SIG-M5 (cell line): ENCODE results near the gene CASZ1.

Experiments
- DNase-seq: peaks from one replicate; lab custom pipeline; 2025; lab: John Stamatoyannopoulos, UW

Gene CASZ1

DNA sequence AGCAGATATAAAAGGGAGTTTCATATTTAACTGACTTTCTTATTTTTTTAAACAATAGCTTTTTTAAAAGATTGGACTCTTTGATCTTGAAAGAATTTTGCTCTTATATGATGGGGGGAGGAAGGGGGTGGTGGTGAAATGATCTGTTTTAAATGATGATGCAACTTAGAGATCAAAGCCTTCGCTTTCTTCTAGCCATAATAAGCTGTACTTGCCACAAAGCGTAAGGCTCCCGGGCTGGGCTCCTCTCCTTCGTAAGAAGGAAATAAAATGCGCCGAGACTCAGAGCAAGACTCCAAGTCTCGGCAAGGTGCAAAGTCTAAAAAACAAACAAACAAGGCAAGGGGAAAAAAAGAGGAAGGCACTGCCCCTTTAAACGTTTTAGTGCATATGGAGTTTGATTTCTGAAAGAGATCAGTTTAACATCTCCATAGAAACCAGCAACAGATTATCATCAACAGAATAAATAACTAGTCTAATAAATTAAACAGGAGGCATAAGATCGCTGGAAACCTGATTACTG is 3.3 kb downstream of the CASZ1 start:
- no peak for DNase-seq

DNA sequence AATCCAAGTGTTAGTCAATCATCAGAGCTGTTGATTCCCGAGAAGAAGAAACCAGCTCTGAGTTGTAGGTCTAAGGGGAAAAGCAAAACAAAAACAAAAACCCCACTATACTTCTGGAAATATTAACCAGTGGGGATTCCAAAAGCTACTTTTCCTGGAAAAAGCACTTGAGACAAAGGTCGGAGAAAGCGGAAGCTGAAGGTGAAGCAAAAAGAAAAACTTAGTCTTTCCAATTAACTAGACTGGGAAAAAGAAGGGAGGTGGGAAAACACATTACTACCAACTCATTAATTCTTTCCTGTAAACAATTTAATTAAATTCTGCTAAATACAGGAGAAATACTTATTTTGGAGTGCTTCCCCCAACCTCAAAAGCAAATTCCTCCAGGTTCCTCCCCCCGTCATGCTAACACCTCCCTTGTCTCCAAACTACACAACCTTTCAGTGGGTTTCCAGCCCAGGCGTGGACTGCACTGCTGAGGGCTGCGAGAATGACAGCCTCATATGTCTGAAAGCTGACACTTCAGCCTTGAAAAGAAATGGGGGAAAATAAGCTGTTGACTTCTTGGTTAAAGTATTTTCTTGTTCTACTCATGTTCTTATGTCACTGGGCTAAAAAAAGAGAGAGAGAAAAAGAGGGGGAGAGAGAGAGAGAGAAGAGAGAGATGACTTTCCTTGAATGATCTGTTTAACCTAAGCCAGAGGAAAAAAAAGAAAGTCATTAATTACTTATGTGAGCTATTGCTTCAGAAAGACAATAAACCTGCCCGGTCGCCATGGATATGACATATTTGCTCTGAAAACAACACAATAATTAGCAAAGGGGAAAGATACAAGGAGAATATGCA is 5.1 kb downstream of the CASZ1 start:
- no peak for DNase-seq

DNA sequence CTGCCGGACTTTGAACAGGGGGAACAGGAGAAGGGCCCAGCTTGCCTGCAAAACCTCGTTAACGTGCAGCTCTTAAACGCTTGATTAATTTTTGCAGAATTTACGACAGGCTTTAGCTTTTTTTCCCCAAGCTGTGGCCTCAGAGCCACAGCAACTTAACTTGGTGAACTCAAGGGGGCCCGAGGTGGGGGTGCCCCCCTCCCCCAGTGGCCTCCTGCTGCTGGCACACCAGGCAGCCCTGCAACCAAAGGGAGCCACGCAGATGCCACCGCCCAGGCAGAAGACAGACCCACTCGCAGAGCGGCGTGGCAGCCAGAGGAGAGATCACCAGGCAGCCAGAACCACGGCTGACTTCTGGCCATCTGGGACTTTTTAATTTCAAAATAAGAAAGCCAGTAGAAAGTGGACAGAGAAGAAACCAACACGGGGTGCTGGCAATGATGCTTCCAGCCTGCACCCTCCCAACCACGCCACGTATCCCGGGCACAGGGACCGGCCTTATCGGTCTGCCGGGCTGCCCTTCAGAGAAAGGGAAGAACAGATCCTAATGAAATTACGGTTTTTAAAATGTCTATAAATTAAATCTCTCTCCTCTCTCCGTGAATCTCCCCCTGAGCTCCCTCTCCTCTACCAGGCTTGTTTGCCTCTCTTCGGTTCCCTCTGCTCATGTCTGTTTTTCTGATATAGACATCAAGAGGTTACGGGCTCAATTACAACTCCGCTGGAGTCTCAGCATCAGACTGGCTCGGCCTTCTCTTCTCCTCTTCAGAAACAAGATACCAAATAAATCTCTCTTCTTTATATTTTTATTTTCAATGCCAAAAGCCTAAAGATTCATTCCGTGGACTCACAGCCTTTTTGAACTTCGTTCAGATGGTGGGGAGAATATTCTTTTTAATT is 6.4 kb downstream of the CASZ1 start:
- no peak for DNase-seq

DNA sequence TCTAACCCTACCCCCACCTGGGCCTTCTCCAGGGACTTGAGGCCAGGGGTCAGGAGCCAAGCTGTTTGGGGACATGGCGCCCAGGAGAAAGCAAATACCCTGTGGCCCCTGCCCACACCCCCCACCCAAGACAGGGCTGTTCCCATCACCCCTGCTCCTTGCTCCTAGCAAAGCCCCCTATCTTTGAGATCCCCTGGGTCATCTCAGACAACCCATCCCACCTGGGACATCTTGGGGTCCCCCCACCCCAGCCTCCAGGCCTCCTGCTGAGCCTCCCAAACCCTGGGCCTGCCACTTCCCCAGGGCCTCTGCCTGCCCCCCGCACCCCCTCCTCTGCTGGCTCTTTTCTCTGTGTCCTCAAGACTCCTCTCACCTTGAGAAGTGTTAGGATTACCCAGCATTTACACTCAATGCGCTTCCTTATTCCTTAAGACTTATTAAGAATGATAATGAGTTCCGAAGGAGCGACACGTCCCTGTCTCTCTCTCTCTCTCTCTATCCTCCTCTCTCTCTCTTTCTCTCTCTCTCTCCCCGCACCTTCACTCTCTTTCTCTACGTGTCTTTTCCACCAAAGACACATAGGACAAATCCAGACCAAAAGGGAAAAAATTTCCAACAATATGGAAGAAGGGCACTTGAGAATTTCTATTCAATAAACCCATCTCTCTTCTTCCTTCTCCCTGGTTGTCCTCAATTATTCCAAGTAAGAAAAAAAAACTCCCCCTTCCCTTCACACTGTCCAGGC is 7.2 kb downstream of the CASZ1 start:
- DNase-seq: no peak

DNA sequence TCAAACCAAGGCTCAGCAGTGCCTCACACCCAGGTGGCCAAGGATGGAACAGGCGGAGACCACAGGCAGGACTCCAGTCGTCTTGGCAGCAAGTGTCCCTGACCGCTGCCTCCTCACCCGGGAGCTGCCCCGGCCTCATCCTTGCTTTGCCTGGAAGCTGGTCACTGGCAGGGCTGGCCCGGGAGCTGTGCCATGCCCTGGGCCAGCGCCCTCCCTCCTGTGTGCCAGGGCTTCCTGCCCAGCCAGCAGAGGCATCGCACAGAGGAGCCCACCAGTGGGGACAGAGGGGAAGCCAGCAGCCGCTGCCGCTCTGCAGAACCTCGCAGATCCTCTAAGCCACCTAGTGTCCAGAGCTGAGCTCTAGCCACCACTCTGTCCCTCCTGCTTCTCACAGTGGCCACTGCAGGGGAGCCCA is 7.8 kb downstream of the CASZ1 start:
- no peak for DNase-seq

DNA sequence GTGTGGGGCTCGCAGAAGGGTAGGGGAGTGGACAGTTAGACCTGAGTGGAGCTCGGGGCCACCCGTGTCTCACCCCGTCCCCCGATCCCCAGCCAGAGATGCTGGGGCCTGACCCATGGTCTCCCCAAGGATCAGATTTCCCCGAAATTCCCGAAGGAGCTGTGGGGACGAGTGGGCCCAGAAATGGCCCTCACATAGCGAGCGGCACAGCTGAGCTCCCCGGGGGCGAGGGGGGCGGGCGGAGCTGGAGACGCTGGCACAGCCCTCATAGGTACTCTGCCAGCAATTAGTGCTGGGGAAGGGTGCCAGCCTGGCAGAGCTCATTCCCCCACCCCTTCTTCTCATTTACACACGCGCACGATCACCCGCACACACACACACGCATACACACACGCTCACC is 9.2 kb downstream of the CASZ1 start:
- no peak for DNase-seq

DNA sequence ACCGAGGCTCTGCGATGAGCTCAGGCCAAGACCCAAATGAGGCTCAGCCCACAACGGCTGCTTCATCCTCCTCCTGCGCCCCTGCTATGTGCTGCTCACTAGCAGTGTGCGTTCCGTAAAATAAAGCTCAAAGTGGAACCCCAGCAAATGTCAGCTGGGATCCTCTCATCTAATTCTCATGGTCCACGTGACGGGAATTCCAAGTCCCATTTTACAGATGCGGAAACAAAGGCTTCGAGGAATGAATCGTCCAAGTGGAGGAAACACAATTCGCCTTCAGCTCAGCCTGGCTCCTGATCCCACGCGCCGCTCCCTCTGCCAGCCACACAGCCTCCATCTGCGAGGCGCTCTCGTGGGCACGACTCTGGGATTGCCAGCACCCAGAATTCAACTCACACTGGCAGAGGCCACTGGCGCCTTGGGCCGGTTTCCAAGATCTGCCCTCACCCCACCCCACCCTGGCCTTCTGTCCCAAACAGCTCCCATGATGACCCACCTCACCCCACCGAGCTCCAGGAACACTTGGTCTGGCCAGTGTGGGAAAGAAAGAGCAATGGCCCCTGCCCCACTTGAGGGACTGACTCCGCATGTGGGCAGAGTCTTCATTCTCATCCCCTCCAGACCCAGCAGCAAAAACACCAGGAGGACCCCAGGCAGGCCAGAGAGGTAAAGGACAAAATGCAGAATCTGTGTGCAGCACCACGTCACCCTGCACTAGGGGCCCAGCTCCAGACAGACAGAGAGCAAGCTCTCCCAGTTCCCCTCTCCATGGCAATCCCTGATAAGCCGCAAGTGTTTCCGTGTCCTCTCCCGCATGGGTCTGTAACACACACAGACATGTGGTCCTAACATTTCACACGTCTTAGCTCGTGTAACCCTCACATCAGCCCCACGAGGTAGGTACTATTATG is 10.5 kb downstream of the CASZ1 start:
- no peak for DNase-seq

DNA sequence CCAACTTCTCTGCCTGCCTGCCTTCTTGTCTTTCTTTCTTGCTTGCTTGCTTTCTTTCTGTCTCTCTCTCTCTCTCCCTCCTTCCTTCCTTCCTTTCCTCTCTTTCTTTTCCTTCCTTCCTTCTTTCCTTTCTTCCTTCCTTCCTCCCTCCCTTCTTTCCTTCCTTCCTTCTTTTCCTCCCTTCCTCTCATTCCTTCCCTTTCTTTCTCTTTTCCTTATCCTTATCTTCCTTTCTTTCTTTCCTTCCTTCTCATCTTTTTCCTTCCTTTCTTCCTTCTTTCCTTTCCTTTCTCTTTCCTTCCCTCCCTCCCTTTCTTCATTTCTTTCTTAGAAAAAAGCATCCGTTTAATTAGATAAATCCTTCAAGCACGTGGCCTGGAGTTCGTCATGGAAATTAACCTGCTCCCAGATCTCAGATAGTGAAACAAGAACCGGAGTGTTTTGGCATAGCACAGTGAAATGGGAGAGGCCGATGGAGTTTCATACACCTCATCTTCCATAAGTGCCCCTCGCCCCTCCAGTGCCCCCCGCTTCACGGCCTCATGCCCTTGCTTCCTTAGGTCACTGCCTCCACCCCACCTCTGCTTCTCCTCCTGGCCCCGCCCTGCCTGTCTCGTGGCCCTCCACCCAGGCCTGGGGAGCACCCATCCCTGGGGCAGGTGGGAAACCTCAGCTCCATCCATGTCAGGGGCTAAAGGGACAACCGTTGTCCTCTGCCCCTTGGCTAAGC is 11.3 kb downstream of the CASZ1 start:
- no peak for DNase-seq

DNA sequence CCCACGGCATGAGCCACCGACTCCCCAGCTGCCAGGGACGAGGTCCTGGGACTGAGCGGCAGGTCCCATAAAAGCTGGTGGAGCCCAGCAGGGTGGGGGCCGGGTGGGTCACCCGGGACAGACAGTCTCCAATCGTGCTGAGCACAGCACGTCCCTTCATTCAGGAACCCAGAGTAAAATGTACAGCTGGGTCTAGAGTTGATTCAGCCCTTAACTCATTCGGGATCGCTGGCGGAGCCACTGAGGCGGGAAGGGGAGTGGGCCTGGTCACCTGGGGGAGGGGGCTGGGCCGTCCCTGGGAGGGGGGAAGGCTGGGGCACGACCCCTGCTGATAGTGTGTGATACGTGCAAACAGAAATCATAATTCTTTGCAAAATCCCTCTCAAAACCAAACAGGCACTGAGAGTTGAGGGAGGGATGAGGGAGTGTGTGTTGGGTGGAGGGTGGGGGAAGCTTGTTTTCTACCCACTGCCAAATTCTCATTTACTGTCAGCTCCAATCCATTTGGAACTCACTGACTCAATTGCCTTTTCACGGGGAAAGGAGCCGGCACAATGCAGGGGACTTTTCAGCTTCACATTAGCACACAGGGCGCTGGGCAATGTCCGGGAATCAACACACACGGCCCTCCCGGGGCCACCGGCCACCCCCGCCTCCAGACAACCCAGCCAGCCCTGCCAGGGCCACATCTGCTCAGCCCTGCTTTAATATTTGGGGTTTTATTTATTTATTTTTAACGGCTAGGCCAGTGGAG is 13.8 kb downstream of the CASZ1 start:
- no peak for DNase-seq

DNA sequence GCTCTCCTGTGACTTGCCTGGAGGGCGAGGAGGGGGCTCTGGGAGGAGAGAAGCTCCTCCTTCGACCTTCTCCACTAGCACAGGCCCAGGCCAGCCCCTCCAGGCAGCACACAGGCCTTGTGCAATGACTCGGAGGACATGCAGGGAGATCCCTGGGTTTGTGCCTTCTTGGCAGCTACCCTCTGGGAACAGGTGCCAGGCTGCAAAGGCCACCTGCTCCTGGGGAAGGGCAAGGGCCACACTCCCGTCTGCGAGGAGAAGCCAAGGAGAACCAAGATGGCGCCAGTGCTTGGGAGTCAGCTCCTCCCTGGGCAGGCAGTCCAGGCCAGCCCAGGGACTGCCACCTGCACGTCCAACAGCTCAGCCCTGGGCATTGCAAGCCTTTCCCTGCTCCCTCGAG is 15.3 kb downstream of the CASZ1 start:
- DNase-seq: no peak

DNA sequence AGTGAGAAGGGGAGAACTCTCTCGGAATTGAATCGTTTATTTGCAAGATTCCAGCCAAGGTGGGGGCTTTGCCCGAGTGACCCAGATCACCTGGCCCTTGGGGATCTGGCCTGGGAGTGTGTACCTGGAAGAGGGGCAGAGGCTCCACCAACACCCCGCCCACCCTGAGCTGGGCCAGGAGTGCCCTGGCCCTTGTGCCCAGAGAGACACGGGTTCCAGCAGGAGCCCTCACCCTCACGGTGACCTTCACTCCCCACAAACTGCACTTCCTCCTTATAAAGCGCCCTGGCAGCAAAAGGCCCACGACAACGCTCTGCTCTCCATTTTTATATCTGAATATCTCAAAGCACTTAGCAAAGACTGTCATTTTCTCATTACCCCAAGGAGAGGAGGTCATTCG is 16.6 kb downstream of the CASZ1 start:
- no peak for DNase-seq

DNA sequence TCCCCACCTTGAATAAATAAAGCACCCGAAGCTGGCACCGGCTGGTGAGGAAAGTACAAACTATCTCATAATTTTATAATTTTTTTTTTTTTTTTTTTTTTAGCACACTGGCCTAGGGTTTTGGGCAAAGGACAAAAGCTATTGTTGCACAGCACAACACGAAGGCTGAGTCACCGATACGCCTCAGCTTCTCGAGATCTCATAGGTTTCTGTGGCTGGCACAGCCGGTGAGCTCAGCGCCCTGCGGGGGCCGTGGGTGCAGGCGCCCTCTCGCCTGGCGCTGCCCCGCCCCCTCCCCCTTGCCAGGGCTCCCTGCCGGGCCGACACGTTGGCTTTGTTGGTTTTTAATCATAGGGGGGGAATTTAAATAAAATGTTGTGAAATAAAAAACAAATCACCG is 17.2 kb downstream of the CASZ1 start:
- DNase-seq: no peak

DNA sequence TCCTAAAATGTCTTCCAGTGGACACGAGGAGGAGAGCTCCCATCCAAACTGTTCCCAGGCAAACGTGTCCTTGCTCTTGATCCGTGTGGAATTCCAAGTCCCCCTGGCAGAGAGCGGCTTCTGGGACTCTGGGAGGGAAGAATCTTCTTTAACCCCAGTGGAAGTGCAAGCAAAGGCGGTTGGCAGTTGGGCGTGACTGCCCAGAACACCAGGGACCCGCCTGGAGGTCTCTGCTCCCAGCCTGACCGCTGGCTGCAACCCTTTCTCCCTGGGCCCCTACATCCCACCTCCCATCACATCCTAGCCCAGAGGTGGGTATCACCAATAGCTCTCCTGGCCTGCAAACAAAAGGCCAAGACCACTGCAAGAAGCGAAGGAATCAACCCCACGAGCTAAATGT is 17.8 kb downstream of the CASZ1 start:
- no peak for DNase-seq

DNA sequence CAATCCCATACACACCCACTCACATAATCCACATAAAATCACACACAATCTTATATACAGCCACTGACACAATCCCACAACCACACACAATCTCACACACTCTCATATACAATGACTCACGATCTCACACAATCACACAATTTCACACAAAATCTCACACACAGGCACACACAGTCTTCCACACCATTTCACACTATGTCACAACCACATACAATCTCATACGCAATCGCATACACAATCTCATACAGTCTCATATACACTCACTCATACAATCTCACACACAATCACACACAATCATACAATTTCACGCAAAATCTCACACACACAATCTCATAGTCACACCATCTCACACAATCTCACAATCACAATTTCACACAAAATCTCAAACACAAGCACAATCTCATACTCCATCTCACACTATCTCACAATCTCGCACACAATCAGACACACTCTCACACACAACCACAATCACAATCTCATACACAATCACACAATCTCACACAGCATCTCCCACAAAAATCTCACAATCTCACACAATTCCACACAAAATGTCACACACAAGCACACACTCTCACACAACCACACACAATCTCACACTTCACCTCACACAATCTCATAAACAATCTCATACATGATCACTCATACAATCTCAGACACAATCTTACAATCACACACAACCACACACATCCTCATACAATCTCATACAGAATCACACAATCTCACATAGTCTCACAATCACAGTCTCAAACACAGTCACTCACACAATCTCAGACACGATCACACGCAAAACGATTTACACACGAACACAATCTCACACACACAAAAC is 18.5 kb downstream of the CASZ1 start:
- DNase-seq: no peak

DNA sequence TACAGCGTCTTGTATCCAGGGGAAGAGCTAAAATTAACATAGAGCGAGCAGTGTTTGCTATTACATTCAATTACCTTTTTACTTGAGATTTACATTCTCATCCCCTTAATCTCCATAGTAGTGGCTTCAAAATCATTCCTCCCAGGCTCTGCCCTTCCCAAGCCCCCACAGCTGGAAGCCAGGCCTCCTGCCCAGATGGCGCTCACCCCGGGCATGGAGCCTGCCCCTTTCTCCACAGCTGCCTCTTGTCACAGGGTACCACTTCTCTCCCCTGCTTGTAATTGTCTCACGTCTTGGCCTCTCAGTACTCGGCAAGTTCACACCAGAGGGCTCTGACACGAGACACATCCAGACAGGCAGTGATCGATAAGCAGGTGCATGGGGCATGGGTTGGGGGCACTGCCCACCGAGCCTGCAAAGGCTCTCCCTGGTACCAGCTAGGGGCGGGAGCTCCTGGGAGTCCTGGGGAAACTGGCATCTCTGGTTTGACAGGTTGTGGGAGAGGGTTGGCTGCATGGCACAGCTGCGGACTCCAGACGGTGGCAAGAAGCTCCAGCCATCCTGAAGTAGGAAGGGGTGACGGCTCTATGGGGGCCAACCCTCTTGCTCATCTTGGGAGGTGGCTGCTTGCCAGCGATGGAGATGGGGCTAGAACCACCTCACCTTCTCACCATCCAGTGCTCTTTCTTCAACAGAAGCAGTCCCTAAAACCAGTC is 20.1 kb downstream of the CASZ1 start:
- DNase-seq: no peak

DNA sequence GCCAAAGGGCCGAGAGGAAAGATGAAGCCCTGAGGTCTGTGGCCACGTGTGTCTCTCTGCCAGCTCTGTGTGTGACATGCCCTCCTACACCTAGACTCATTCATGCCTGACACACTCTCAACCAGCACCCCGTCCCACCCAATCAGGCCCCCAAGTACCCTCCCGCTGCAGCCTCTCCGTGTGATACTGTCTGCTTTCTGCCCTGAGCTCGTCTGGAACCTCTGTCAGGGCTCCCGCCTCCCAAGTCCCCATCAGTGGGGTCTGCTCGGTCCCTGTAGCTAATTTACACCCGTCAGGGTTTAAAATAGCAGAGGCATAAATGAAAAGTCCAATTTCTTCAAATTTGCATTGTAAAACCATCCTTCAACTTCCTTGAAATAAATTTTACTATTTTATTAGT is 20.7 kb downstream of the CASZ1 start:
- no peak for DNase-seq

DNA sequence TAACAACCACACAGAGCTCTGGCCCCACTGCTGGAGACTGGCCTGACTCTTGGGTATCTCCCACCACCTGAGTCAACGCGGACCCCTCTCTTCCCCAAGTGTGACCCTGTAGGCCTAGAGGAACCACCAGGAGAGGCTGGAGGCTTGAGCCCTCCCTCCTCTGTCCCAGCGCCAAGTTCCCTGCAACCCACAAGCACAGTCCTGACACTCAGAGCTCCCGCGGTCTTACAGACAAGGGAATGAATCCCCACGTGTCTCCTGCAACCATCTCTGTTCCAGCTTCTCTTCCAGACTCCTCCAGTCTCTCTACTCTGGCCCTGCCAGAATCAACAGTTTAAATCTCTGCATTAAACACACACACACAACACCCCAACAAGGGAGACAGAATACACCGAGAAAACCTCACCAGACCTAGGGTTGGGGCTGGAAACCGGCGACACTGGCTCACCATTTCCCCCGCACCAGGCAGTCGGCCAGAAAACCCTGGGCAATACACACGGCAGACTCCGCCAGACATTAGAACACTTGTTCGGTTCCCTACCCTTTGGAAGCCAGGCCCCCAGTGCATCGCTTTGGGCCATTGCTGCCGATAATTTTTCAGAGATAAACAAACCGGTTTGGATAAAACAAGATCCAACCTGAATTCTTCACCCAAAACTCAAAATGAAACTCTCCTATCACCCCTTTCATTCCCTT is 21.7 kb downstream of the CASZ1 start:
- DNase-seq: no peak
